Fibroblast of lung (primary cell): ENCODE results near the gene LTA4H. TPM values are rescaled to one million over a fixed set of nuclear protein-coding genes. Genes with fewer than 3 reads are reported as not detected.

Experiments used
- DNase-seq, 2 donors: peaks; one replicate each; pipeline versions ENCODE4 v3.0.0 to v3.0.0-alpha.2; 2010; ENCODE audit warnings: low read depth in 2 of 2
- H2AFZ ChIP-seq: 2 replicates; pipeline ENCODE4 v1.5.1; 2012; ENCODE audit warnings: low read length, control low read depth, inconsistent platforms
- H3K27ac ChIP-seq: 2 replicates; pipeline ENCODE4 v1.5.1; 2011; ENCODE audit warnings: low read length, control low read depth; ENCODE audit not compliant: insufficient read depth
- H3K27me3 ChIP-seq: 2 replicates; pipeline ENCODE4 v1.5.1; 2011; ENCODE audit warnings: mild to moderate bottlenecking, low read length; ENCODE audit not compliant: control insufficient read depth, insufficient read depth
- H3K36me3 ChIP-seq: 2 replicates; pipeline ENCODE4 v1.5.1; 2011; ENCODE audit warnings: low read length; ENCODE audit not compliant: control insufficient read depth, insufficient read depth
- H3K4me1 ChIP-seq: 2 replicates; pipeline ENCODE4 v1.5.1; 2011; ENCODE audit warnings: low read length; ENCODE audit not compliant: control insufficient read depth, insufficient read depth; ENCODE audit errors: extremely low read depth
- H3K4me2 ChIP-seq: 2 replicates; pipeline ENCODE4 v1.5.1; 2011; ENCODE audit warnings: low read length, control low read depth; ENCODE audit not compliant: insufficient read depth; ENCODE audit errors: extremely low read depth
- H3K4me3 ChIP-seq, 4 experiments: fragments of 200-600 bp in 1 of 4; sonication (generic) in 1 of 4; replicated peaks in 1 of 4; 2 replicates each; pipeline ENCODE4 v1.5.1; 2011 to 2016; ENCODE audit warnings: low read length in 4 of 4, low read depth in 3 of 4, mild to moderate bottlenecking in 3 of 4, control low read depth in 2 of 4, inconsistent platforms in 1 of 4, mixed read lengths in 1 of 4; ENCODE audit not compliant: insufficient read depth in 1 of 4; ENCODE audit errors: control extremely low read depth in 1 of 4
- H3K79me2 ChIP-seq: 2 replicates; pipeline ENCODE4 v1.5.1; 2012; ENCODE audit warnings: mild to moderate bottlenecking, low read length, inconsistent platforms; ENCODE audit not compliant: control insufficient read depth, insufficient read depth
- H3K9ac ChIP-seq: 2 replicates; pipeline ENCODE4 v1.5.1; 2011; ENCODE audit warnings: mild to moderate bottlenecking, low read length, control low read depth; ENCODE audit not compliant: insufficient read depth
- H3K9me3 ChIP-seq: 2 replicates; pipeline ENCODE4 v1.5.1; 2012; ENCODE audit warnings: low read depth, low read length; ENCODE audit not compliant: control insufficient read depth, insufficient read depth
- H4K20me1 ChIP-seq: 2 replicates; pipeline ENCODE4 v1.5.1; 2011; ENCODE audit warnings: low read length; ENCODE audit not compliant: control insufficient read depth, insufficient read depth; ENCODE audit errors: extremely low read depth
- CTCF ChIP-seq, 2 donors: IDR thresholded peaks in 1 of 2; conservative IDR thresholded peaks in 1 of 2; 1 replicate in 1 of 2; 2 replicates in 1 of 2; pipeline ENCODE4 v1.5.1; 2011 to 2012; ENCODE audit warnings: low read length in 2 of 2, control low read depth in 1 of 2, inconsistent platforms in 1 of 2, low read depth in 1 of 2, mild to moderate bottlenecking in 1 of 2
- EZH2 ChIP-seq: IDR thresholded peaks from 2 replicates; pipeline ENCODE4 v1.5.1; 2012; ENCODE audit warnings: low read length, control low read depth, mild to moderate bottlenecking; ENCODE audit errors: missing control alignments
- polyA plus RNA-seq, 2 donors: library from polyadenylated mRNA; depleted of rRNA in 1 of 2; stranded (reverse) in 1 of 2; unstranded in 1 of 2; fragments of >200 nt; gene quantifications; 2 replicates each; pipeline ENCODE4 v1.2.1, GENCODE V29; 2011 to 2012; ENCODE audit warnings: missing spikeins in 1 of 2
- total RNA-seq: library from RNA; depleted of rRNA; stranded (reverse); fragments of >200 nt; gene quantifications from 2 replicates; pipeline ENCODE4 v1.2.1, GENCODE V29; 2014

Gene LTA4H
- total and polyA plus RNA-seq, 2 donors (not counting 1 experiment from before 2014, with no cell fraction given), result 81.1 to 100 TPM

- Histone ChIP-seq H3K36me3 (no peaks in the 10 kb centered on the region), H3K9me3 (no peaks in the 10 kb centered on the region), H4K20me1 (no peaks in the 10 kb centered on the region), H3K27me3 (no peaks in the 10 kb centered on the region), H2AFZ (no peak overlapping the region), H3K79me2 (no peaks in the 10 kb centered on the region), H3K9ac (no peak overlapping the region), H3K4me2 (no peak overlapping the region), H3K27ac (no peak overlapping the region), H3K4me3 (no peak overlapping the region), H3K4me1 (no peaks in the 10 kb centered on the region)
- TF ChIP-seq EZH2, result no peak
- peak; percentile 50 to 65 for TF ChIP-seq CTCF (conservative IDR thresholded peaks at IDR 0.05 in 1 of 2, IDR thresholded peaks at IDR 0.05 in 1 of 2; ENCODE audit: low read depth in 1 of 2, low read length in 2 of 2)
- peak; percentile 41 to 69 for DNase-seq
Observed at GRCh38 chr12:95998611-95999286, 36.6 kb downstream of the LTA4H start.

- TF ChIP-seq CTCF (conservative IDR thresholded peaks at IDR 0.05 in 1 of 2, IDR thresholded peaks at IDR 0.05 in 1 of 2; ENCODE audit: low read depth in 1 of 2, low read length in 2 of 2), result peak in 1 of 2 donors; percentile 4
- TF ChIP-seq EZH2, result no peak
- Histone ChIP-seq H4K20me1 (no peaks in the 10 kb centered on the region), H3K9me3 (no peaks in the 10 kb centered on the region), H3K9ac (no peak overlapping the region), H3K36me3 (no peaks in the 10 kb centered on the region), H3K4me3 (no peak overlapping the region), H3K27me3 (no peaks in the 10 kb centered on the region), H3K27ac (no peak overlapping the region), H3K79me2 (no peaks in the 10 kb centered on the region), H3K4me2 (no peak overlapping the region), H3K4me1 (no peaks in the 10 kb centered on the region), H2AFZ (no peak overlapping the region)
- peak in 1 of 2 donors; percentile 3 for DNase-seq
Observed at GRCh38 chr12:95997911-95998510, 37.4 kb downstream of the LTA4H start.

DNA sequence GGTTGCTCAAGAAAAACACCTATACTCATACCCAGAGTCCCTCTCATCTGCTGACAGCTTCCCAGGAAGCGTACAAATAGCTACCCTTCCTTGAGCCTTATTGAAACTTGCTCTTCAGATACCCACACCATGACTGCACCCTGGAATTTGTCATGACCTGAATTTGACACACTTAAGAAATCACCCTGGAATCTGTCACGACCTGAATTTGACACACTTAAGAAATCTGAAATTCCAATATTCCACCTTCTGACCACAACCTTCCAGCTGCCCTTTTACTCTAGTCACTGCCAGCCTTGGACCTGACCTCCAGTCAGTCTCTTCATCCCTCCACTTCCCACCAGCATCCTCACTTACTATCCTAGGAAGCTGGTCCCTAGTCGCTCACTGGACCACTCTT is 38.1 kb downstream of the LTA4H start:
- DNase-seq, result peak in 1 of 2 donors; percentile 1
- Histone ChIP-seq H2AFZ (no peak overlapping the region), H3K9me3 (no peaks in the 10 kb centered on the region), H4K20me1 (no peaks in the 10 kb centered on the region), H3K79me2 (no peaks in the 10 kb centered on the region), H3K27me3 (no peaks in the 10 kb centered on the region), H3K9ac (no peak overlapping the region), H3K4me3 (no peak overlapping the region), H3K4me2 (no peak overlapping the region), H3K36me3 (no peaks in the 10 kb centered on the region), H3K27ac (no peak overlapping the region), H3K4me1 (no peaks in the 10 kb centered on the region)
- TF ChIP-seq CTCF (conservative IDR thresholded peaks at IDR 0.05 in 1 of 2, IDR thresholded peaks at IDR 0.05 in 1 of 2; ENCODE audit: low read depth in 1 of 2, low read length in 2 of 2), result no peak
- no peak for TF ChIP-seq EZH2
